GM18861 (cell line): ENCODE results near the gene TACR1.

Experiments
- ATAC-seq: cut with Tn5 transposase; IDR thresholded peaks from one replicate; pipeline ENCODE4 v1.9.1; 2021; ENCODE audit not compliant: unreplicated experiment

The TACR1 gene

DNA sequence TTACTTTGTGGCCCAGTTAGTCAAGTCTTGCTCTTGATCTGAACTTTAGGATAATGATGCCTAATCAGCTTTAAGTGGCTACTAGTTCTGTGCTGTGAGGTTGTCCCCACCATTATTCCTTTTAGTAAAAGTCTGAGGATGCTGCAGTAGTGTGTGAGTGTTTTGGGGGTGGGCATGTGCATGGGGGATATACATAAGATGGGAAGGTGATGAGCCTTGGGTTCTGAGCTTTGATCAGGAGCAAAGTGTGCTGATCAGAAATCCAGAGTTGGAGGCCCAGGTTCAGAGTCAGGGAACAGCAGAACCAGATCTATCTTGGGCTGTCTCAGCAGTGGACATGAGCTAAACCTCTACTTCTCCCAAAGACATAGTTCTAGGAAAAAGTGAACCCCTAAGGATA, 174.1 kb downstream of the TACR1 start:
- no peak for ATAC-seq

DNA sequence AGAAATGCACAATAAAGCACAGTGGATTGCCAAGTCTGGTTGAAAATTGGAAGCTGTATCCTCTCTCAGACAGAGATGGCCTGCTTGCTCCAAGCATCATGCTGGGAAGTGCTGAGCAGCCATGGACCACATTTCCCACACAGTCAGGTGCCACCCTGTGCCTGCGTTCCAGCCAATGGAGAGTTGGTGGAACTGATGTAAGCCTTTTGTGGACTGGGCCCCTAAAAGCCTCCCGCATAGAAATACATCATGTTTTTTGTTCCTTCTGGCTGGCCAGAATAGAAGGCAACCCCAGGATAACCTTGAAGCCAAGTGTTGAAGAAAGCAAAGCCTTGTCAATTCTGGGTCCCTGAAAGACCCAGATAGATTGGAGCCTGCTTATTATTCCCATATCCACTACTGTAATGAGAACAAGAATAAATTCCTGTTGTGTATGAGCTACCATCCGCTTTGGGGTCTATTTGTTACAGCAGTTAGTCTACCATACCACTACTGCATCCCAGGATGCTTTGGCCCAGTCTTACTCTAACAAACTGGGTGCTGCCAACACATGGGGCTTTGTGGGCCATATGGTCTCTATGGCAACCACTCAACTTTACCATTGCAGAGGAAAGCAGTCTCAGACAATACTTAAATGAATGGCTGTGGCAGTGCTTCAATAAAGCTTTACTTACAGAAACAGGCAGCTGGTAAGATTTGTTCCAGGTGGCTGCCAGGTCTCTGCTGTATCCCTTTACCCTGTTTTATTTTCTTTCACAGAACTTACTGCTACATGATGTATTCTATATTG, 175.5 kb downstream of the TACR1 start:
- no peak for ATAC-seq

DNA sequence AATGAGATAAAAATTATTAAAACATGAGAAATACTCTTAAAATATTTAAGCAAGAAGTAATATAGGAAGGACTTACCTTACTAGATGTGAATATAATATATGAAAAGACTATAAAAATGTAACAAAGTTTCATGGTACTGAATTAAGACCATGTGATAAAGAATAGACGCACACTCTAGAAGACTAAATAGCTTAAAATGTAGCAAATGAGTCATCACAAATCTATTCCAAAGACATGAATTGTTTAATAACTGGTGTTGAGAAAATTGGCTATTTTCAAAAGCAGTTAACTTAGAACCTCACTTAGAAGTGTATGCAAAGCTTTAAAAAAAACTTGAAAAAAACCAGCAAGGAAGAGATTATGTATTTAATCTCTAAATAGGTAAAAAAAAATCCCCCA, 176.8 kb downstream of the TACR1 start:
- ATAC-seq: no peak

DNA sequence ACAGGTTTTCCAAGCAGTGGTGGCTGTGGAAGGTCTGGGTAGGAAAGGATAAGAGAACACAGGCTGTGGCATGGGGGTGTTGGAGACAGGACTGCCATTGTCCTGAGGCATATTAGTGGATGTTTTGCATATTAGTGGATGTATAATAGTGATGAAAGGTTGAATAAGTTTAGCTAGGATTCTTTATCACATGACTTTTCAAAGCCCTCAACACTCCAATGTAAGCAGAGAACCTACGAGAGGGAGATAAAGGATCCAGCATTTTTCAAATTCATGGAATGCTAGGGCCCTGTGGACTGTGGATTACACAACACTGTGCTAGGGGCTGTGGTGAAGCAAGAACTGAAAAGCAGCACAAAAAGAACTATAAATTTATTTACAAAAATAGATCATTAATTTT, 177.6 kb downstream of the TACR1 start:
- no peak for ATAC-seq

DNA sequence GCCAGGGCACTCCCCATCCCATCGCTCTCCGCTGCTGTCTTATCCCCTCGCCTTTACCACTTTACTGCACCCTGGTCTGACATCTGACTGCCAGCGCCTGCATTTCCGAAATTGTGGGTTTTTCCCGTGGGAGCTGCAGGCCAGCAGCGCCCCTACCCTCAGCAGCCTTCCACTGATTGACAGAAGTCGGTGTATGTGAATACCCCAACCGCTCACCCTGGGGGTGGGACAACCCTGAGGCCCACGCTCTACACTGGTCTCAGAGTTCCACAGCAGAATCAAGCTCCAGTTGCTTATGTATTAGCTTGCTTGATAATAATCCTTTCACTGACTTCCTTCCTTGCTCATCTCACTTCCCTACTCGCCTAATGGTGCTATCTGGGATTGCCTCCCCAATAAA, 178.8 kb downstream of the TACR1 start:
- no peak for ATAC-seq

DNA sequence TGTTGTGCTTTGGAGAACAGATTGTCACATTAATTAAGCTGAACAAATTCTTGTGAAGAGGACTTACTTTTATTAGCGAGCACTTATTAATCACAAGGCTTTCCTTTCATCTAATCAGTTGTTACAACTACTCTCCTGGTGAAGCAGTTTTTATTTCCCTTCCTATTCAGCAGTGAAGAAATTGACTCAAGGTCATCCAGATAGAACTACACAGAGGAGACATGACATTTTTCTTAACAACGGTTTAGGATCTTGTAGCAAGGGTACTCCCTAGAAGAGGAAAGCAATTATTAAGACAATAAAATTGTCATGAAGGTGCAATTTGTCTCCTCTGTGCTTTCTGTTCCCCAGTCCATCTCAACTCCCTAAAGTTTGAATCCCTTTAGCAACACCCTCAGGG, 179.5 kb downstream of the TACR1 start:
- no peak for ATAC-seq

DNA sequence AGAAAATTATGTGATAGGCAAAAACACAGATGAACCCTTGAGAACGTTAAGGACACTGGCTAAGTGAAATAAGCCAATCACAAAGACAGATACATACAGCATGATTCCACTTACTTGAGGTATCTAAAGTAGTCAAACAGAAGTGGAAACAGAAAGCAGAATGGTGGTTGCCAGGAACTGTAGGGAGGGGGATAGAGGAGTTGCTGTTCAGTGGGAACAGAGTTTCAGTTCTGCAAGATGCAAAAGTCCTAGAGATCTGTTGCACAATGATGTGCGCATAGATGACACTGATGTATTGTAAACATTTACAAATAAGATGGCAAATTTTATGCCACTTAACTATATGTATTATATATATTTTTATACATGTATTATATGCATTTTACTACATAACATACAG, 181.2 kb downstream of the TACR1 start:
- ATAC-seq: no peak

DNA sequence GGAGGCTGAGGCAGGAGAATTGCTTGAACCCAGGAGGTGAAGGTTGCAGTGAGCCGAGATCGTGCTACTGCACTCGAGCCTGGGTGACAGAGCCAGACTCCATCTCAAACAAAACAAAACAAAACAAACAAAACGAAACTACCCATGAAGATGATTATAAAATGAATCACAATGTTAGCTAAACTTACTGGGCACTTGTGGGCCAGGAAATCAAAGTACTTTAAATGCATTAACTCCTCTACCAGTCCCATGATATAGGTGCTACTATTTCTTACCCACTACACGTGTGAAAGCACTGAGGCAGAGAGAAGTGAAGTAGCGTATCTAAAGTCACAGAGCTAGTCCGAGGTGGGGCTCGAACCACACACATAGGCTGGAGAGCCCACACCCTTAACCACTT, 187.2 kb downstream of the TACR1 start:
- no peak for ATAC-seq

DNA sequence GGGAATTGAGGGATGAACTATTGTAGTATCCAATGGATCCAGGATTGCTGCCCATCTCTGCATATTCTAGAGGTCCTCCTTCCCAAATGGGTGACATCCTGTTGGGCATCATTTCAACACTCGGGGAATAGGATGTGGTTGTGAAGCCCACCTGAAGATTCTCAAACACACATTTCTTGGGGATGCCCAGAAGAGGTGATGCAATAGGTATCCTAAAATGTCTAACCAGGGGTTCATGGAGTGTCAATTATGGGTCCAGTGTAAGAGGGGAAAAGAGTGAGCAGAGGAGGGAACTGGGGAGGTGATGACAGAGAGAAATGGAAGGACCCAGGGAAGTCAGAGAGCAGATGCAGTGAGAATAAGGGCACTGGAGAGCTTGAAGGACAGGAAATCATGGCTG, 188.7 kb downstream of the TACR1 start:
- ATAC-seq: no peak

DNA sequence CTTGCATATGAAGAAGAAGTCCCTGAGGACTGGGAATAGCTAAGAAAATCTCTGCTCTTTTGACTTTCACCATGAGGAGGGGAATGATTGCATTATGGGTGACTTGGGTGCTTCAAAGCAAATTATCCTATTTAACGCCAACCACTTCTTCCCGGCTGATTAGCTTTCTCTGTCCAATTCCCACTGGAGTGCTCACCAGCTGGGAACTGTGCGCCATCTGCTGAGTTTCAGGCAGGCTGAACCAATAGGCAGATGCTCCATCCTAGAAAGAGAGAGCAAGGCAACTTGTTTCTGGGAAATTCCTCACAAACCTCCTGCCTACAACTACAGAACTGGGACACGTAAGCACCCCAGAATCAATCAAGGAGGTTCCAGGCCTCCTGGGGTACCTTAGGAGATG, 191.5 kb downstream of the TACR1 start:
- ATAC-seq: no peak

DNA sequence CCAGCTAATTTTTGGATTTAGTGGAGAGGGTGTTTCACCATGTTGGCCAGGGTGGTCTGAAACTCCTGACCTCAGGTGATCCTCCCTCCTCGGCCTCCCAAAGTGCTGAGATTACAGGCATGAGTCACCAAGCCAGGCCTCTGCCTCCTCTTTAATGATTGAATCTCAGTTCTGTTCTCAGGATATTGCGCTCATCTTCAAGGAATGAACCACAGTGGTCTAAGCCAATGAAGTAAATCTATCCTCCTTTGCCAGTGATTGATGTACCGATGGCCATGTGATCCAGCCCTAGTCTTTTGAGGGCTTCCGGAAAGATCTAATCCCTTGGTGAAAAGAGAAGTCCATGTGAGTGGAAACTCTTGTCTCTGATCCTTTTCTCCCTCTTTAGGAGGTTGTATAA, 192.3 kb downstream of the TACR1 start:
- ATAC-seq: no peak

DNA sequence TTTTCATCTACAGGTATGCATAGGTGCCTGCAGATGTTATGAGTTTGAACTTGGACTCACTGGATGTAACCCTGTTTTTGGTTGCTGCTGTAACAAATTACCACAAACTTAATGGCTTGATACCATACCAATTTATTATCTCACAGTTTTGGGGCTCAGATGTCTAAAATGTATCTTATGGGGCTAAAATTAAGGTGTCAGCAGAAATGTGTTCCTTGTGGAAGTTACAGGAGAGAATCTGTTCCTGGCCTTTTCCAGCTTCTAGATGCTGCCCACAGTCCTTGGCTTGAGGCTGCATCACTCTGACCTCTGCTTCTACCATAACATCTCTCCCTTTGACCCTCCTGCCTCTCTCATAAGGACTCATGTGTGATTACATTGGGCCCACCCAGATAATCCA, 193.3 kb downstream of the TACR1 start:
- ATAC-seq: no peak

DNA sequence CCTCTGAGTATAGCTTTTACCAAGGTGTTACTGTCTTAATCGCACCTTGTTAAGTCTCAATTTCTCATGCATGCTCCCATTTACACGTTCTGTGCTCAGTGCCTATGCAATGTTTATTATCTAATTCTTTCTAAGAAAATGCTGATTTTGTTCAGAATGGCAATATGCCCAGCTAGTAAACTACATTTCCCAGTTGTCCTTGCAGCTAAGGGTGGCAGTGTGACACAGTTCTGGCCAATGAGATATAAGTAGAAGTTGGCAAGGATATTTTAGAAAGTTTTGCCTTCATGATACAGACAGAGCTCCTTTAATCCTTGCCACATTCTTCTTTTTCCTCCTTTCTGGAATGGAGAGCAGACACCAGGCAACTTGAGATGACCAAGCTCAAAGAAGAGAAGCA, 195.5 kb downstream of the TACR1 start:
- no peak for ATAC-seq

DNA sequence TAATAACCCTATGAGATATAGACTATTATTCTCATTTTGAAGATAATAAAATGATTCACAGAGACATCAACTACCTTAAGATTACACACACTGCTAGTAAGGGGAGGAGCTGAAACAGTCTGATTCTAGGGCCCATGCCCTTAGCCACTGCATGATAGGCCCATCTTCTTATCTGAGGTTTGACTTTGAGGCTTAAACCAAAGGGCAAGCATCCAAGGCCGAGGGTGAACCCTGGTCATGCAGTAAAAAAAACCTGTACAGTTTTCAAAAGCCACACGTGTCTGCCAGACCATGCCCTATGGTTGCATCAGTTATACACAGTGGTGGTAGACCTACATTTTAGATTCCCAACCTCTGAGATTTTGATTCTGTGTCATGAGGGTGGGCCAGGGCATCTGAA, 196.0 kb downstream of the TACR1 start:
- ATAC-seq: no peak

DNA sequence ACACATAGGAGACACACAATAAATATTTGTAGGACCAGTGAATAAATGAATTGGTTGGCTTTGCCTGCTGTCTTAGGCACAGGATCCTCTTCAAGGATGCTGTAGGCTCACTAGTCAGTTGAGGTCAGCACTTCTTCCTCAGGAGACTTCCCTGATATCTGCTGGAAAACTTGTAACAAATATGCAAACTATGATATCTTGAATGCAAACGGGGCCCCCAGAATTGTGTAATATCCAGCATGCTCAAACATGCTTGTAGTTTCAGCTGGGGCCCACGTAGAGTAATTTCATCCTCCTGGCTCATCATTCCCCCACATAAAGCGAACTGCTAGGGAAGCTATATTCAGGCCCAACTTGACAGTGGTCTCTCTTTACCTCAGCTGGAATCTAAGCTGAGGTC, 197.3 kb downstream of the TACR1 start:
- no peak for ATAC-seq

DNA sequence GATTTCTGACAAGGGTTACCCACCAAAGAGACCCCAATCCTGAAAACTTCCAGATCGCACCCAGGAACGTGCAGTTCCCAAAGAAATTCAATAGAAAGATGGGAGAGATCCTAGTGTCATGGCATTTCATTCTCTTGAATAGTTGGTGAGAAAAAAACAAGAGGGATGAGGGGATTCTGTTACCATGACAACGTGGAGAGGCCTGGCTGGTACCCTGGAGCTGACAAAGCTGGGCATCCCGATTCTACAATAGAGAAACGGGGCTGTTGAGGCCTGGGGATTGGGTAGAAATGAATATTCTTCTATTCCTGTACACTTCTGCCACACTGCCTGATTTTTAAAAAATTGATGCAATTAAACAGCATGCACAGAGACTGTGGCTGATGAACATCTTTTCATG, 199.9 kb downstream of the TACR1 start:
- ATAC-seq: no peak
